ENCODE results near the gene XPA.

GRCh38 chr9:97665742-97666141, 31.4 kb downstream of the XPA start:
- TF ChIP-seq, protein P1, sequence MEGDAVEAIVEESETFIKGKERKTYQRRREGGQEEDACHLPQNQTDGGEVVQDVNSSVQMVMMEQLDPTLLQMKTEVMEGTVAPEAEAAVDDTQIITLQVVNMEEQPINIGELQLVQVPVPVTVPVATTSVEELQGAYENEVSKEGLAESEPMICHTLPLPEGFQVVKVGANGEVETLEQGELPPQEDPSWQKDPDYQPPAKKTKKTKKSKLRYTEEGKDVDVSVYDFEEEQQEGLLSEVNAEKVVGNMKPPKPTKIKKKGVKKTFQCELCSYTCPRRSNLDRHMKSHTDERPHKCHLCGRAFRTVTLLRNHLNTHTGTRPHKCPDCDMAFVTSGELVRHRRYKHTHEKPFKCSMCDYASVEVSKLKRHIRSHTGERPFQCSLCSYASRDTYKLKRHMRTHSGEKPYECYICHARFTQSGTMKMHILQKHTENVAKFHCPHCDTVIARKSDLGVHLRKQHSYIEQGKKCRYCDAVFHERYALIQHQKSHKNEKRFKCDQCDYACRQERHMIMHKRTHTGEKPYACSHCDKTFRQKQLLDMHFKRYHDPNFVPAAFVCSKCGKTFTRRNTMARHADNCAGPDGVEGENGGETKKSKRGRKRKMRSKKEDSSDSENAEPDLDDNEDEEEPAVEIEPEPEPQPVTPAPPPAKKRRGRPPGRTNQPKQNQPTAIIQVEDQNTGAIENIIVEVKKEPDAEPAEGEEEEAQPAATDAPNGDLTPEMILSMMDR (conservative IDR thresholded peaks at IDR 0.05; ENCODE audit: low read length) = no peak
- TF ChIP-seq EZH2phosphoT487 (IDR thresholded peaks at IDR 0.05; ENCODE audit: borderline replicate concordance) = no peak

Data from Loucy (cell line).